Tibial artery (tissue), 4 donors: Measurements from ENCODE around the gene CBX5.

Source experiments
- DNase-seq, 2 donors: peaks; one replicate each; pipeline ENCODE4 v3.0.0-alpha.2; 2019
- H3K27ac ChIP-seq, 2 donors: fragments of 200-600 bp; sonication (generic) in 1 of 2; 1 replicate in 1 of 2; 2 replicates in 1 of 2; pipeline ENCODE4 v1.5.1; 2018 to 2019; ENCODE audit warnings: mild to moderate bottlenecking in 1 of 2
- H3K27me3 ChIP-seq, 2 donors: fragments of 200-600 bp; sonication (generic) in 1 of 2; one replicate each; pipeline versions ENCODE4 v1.5.1 to v1.6.0; 2016 to 2019
- H3K36me3 ChIP-seq, 3 donors: fragments of 200-600 bp; sonication (generic) in 2 of 3; one replicate each; pipeline ENCODE4 v1.5.1; 2016 to 2019; ENCODE audit warnings: mild to moderate bottlenecking in 2 of 3
- H3K4me1 ChIP-seq, 4 donors: fragments of 200-600 bp; sonication (generic) in 2 of 4; 1 replicate in 3 of 4; 2 replicates in 1 of 4; pipeline ENCODE4 v1.5.1; 2016 to 2019
- H3K4me3 ChIP-seq, 2 donors: fragments of 200-600 bp; sonication (generic) in 1 of 2; 1 replicate in 1 of 2; 2 replicates in 1 of 2; pipeline ENCODE4 v1.5.1; 2018 to 2019; ENCODE audit warnings: mild to moderate bottlenecking in 2 of 2
- H3K9me3 ChIP-seq, 3 donors: fragments of 200-600 bp; sonication (generic) in 1 of 3; one replicate each; pipeline ENCODE4 v1.5.1; 2016 to 2019
- intact Hi-C: fragments of 100-400 bp; cut with DNase I; formaldehyde crosslinking; loops from one replicate; pipeline ENCODE4 v1.15.0; 2023; ENCODE audit warnings: low total_unique reads
- TF ChIP-seq, protein P1 (sequence below), 2 experiments: fragments of 200-600 bp in 1 of 2; fragments of 450-650 bp in 1 of 2; IDR thresholded peaks; one replicate each; pipeline ENCODE4 v1.5.1; 2017 to 2019; ENCODE audit warnings: antibody characterized with exemption in 2 of 2, mild to moderate bottlenecking in 1 of 2, moderate library complexity in 1 of 2

The CBX5 gene

DNA sequence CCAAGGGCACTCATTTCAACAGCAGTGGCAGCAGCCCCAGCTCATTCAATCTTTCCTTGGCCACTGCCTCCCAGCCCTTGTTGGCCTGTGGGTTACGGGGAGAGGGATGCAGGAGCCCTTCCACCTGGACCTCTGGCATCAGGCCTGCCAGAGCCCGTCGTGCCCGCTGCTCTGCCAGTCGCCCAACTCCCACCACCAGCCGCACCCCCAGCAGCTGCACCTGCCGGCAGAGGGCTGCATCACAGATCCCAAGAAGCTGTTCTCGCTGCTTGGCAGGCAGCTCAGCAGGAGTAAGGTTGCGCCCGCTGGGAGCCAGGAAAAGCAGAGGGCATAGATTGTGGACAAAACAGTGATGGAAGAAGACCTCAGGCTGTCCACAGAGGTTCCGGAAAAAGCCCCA is 97.8 kb downstream of the CBX5 start:
- TF ChIP-seq, protein P1, sequence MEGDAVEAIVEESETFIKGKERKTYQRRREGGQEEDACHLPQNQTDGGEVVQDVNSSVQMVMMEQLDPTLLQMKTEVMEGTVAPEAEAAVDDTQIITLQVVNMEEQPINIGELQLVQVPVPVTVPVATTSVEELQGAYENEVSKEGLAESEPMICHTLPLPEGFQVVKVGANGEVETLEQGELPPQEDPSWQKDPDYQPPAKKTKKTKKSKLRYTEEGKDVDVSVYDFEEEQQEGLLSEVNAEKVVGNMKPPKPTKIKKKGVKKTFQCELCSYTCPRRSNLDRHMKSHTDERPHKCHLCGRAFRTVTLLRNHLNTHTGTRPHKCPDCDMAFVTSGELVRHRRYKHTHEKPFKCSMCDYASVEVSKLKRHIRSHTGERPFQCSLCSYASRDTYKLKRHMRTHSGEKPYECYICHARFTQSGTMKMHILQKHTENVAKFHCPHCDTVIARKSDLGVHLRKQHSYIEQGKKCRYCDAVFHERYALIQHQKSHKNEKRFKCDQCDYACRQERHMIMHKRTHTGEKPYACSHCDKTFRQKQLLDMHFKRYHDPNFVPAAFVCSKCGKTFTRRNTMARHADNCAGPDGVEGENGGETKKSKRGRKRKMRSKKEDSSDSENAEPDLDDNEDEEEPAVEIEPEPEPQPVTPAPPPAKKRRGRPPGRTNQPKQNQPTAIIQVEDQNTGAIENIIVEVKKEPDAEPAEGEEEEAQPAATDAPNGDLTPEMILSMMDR (IDR thresholded peaks at IDR 0.05) = no peak
- peaks cover 17 to 41% (median 41%) of the 10 kb centered on the region in 3 donors for H3K36me3 ChIP-seq
- intact Hi-C loops = no loop called here
- no peaks in the 10 kb centered on the region for H3K9me3 ChIP-seq
- H3K4me3 ChIP-seq = no peak overlapping the region
- H3K27me3 ChIP-seq = no peaks in the 10 kb centered on the region
- DNase-seq = no peak
- H3K4me1 ChIP-seq = peaks cover 0 to 3% (median 0%) of the 10 kb centered on the region in 4 donors
- no peak overlapping the region for H3K27ac ChIP-seq
